Kidney epithelial cell (primary cell): Measurements from ENCODE around the gene HNRNPM. TPM values are rescaled to one million over a fixed set of nuclear protein-coding genes. Genes with fewer than 3 reads are reported as not detected.

Source experiments
- DNase-seq: peaks from one replicate; pipeline ENCODE4 v3.0.0-alpha.2; 2010; ENCODE audit warnings: low read depth
- H3K27me3 ChIP-seq: 2 replicates; pipeline ENCODE4 v1.6.0; 2011; ENCODE audit warnings: low read length; ENCODE audit not compliant: control insufficient read depth, insufficient read depth
- H3K36me3 ChIP-seq: 2 replicates; pipeline ENCODE4 v1.5.1; 2011; ENCODE audit warnings: low read length; ENCODE audit not compliant: control insufficient read depth, insufficient read depth
- H3K4me3 ChIP-seq: 2 replicates; pipeline ENCODE4 v1.5.1; 2011; ENCODE audit warnings: low read depth, mild to moderate bottlenecking, control low read depth, low read length
- total RNA-seq: library from RNA; depleted of rRNA; stranded (reverse); fragments of >200 nt; gene quantifications from 2 replicates; pipeline ENCODE4 v1.2.3, GENCODE V29; 2015
- TF ChIP-seq, protein P1 (sequence below): IDR thresholded peaks from 2 replicates; pipeline ENCODE4 v1.5.1; 2011; ENCODE audit warnings: mild to moderate bottlenecking, moderate library complexity, low read length, control low read depth, inconsistent platforms; ENCODE audit not compliant: insufficient read depth, poor library complexity, severe bottlenecking

The HNRNPM gene, protein sequence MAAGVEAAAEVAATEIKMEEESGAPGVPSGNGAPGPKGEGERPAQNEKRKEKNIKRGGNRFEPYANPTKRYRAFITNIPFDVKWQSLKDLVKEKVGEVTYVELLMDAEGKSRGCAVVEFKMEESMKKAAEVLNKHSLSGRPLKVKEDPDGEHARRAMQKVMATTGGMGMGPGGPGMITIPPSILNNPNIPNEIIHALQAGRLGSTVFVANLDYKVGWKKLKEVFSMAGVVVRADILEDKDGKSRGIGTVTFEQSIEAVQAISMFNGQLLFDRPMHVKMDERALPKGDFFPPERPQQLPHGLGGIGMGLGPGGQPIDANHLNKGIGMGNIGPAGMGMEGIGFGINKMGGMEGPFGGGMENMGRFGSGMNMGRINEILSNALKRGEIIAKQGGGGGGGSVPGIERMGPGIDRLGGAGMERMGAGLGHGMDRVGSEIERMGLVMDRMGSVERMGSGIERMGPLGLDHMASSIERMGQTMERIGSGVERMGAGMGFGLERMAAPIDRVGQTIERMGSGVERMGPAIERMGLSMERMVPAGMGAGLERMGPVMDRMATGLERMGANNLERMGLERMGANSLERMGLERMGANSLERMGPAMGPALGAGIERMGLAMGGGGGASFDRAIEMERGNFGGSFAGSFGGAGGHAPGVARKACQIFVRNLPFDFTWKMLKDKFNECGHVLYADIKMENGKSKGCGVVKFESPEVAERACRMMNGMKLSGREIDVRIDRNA
- total RNA-seq: 97.1 and 115 TPM in 2 replicates

DNA sequence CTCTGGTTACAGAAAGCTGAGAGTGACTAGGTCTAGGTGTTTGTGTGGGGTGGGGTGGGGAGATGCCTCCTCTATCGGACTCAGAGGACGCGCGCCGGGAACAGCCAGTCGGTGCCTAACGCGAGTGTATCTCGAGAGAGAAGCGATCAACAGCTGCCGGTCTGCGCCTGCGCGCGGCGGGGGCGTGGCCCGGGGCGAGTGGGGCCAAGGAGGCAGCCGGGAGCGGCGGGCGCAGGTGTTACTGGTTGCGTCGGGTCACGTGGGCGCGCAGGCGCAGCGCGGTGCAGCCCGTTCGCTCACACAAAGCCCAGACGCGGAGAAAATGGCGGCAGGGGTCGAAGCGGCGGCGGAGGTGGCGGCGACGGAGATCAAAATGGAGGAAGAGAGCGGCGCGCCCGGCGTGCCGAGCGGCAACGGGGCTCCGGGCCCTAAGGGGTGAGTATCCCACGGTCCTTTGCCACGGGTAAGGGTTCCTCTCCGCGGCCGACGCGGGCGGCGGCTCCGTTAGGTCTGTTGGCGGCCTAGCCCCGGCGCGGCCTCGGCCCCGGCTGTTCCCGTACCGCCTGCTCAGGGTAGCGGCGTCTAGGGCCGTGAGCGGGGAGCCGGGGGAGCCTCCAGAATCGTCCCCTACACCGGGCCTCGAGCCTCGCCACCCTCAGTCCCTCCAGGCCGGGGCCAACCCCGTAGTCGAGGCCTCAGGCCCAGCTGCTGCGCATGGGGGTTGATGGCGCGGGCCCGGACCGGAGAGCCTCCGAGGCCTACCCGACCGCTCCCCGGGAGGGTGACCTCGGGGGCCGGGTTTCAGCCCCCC is at the start of gene HNRNPM:
Gene HNRNPM (plus strand): TSS at position 299 of the 811 bp plus-strand sequence. CDS start 24 bp downstream, at position 323.
- DNase-seq: peak; percentile 89
- peak within 1 kb of the TSS; percentile 96 for H3K4me3 ChIP-seq
- no peaks in the 10 kb centered on the region for H3K36me3 ChIP-seq
- TF ChIP-seq, protein P1, sequence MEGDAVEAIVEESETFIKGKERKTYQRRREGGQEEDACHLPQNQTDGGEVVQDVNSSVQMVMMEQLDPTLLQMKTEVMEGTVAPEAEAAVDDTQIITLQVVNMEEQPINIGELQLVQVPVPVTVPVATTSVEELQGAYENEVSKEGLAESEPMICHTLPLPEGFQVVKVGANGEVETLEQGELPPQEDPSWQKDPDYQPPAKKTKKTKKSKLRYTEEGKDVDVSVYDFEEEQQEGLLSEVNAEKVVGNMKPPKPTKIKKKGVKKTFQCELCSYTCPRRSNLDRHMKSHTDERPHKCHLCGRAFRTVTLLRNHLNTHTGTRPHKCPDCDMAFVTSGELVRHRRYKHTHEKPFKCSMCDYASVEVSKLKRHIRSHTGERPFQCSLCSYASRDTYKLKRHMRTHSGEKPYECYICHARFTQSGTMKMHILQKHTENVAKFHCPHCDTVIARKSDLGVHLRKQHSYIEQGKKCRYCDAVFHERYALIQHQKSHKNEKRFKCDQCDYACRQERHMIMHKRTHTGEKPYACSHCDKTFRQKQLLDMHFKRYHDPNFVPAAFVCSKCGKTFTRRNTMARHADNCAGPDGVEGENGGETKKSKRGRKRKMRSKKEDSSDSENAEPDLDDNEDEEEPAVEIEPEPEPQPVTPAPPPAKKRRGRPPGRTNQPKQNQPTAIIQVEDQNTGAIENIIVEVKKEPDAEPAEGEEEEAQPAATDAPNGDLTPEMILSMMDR: no peak
- H3K27me3 ChIP-seq: no peaks in the 10 kb centered on the region

DNA sequence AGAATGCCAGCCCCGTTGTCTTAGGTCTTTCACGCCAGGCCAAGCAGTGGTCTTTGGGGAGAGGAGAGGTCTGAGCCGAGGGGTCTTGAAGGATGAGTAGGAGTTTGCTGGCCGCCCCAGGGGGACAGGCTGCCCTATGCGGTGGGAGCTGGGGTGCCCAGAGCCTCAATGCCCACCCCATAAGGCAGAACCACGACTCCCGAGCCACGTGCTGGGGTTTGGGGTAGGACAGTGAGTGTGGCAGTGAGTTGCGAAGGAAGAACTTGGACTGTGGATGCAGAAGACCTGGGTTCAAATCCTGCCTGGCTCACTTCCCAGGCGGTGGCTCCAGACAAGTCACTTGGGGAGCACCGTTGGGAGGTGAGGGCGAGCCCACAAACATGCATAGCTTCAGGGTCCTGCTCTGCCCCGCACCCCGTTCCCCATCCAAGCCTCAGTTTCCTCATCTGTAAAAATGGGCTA is 49.1 kb upstream of the HNRNPM start:
- H3K36me3 ChIP-seq: no peaks in the 10 kb centered on the region
- H3K27me3 ChIP-seq: no peaks in the 10 kb centered on the region
- TF ChIP-seq, protein P1: no peak
- DNase-seq: no peak
- no peak overlapping the region for H3K4me3 ChIP-seq

DNA sequence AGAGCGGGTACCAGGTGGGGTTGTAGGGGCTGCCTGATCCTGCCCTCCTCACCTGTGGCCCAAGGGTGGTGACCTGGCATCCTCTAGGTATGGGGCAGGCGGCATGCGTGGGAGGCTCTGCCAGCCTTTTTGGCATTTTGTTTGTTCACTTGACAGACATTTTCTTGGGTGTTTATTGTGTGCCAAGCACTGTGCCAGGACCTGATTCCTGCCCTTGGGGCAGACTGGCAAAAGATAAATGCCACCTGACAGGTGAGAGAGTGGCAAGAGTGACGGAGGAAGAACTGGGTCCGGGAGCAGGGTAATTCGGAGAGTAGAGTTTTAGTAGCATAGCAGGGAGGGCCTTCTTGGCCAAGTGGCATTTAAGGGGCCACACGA is 48.6 kb upstream of the HNRNPM start:
- no peak for DNase-seq
- H3K36me3 ChIP-seq: no peaks in the 10 kb centered on the region
- TF ChIP-seq, protein P1: no peak

DNA sequence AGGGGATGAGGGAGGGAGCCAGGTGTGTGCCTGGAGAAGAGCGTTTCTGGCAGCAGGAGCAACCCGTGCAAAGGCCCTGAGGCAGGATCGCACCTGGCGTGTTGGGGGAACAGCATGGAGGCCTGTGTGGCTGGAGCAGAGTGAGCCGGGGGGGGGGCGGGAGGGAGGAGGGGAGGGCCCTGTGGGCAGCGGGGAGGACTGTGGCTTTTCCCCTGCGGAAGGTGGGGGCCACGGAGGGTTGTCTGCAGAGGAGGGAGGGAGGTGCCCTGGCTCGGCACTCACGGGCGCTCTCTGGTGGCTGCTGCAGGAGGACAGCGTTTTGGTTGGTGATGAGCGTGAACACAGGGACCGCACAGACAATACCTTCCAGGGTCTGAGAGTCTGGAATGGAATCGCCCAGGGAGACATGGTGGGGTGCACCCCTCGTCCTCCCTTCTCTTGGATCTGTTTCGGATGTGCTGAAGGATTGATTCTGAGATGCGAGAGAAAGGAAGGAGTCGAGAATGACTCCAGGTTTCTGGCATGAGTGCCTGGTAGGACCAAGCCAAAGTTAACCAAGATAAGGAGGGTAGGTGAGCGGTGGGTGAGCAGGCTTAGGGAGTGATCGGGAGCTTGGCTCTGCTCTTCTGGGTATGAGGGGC is 48.1 kb upstream of the HNRNPM start:
- no peak overlapping the region for H3K4me3 ChIP-seq
- H3K27me3 ChIP-seq: no peaks in the 10 kb centered on the region
- H3K36me3 ChIP-seq: no peaks in the 10 kb centered on the region
- TF ChIP-seq, protein P1: peak; percentile 74
- DNase-seq: no peak

More for the DNA sequence above, 48.6 kb upstream of the HNRNPM start:
- H3K27me3 ChIP-seq: no peaks in the 10 kb centered on the region
- no peak overlapping the region for H3K4me3 ChIP-seq

DNA sequence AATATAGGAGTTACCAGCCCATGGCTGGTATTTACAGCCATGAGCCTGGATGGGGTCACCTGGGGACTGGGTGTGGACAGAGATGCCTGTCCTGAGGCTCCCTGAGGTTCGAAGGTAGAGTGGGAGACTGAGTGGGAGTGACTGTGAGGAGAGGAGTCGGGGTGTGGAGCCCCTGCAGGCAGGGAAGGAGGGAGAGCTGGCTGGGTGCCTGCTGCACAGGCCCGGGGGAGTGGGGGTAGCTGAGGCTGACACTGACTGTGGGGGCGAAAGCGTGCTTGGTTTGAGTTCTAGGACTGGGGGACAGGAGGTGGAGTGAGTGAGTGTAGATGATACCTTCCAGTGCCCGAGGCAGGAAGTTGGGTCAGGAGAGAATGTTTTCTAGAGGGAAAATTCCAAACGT is 47.5 kb upstream of the HNRNPM start:
- DNase-seq: no peak
- TF ChIP-seq, protein P1: no peak
- Histone ChIP-seq H3K27me3 (no peaks in the 10 kb centered on the region), H3K4me3 (no peak overlapping the region), H3K36me3 (no peaks in the 10 kb centered on the region)
